ENCODE data around the gene PSMA8. TPM values are rescaled to one million over a fixed set of nuclear protein-coding genes. Genes with fewer than 3 reads are reported as not detected.
"Not testable (repeated sequence)": the region's sequence is repeated elsewhere in the genome, so short reads cannot be mapped to it uniquely, and the experiment has no call there.

Gene PSMA8
- total RNA-seq, 1 donor from 2014 or later: not detected

GRCh38 chr18:26228562-26229260 is 95.0 kb downstream of the PSMA8 start:
- no peak for DNase-seq (ENCODE audit: extremely low read depth, low read depth, low spot score)

DNA sequence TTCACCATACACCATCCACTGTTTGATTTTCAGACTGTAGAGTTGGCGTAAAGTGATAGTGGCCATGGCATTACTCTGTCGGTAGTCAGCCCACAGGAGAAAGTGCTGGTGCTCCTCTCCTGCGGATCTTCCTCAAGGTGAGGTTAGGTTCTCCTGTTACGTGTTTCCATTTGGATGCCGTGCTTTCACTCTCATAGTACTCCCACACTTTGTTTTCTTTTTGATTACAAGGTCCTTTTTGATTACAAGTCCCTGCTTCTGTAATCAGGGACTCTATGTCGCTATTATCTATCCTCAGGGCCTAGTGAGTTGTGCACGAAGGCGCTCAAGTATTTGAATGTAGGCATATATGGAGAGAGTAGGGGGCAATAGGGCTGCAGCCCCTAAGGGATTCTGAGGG is 96.8 kb downstream of the PSMA8 start:
- no peak for DNase-seq (ENCODE audit: extremely low read depth, low read depth, low spot score)

DNA sequence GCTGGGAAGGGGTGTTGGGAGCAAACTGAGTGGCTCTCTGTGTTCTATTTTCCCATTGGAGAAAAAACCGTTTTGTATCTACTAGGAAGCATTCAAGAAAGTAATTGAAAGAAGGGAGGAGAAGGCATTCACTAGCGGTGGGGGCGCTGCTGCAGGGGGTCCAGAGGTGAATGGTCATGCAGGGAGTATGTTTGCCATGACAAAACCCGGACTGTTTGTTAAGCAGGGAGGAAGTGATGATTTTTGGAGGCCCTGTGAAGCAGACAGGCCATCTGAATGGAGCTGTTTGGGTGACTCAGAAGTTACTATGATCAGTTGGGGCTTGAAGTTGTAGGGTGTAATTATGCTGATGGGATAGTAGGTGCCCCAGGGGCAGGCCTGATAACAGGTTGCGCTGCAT is 99.5 kb downstream of the PSMA8 start:
- no peak for DNase-seq (ENCODE audit: extremely low read depth, low read depth, low spot score)

DNA sequence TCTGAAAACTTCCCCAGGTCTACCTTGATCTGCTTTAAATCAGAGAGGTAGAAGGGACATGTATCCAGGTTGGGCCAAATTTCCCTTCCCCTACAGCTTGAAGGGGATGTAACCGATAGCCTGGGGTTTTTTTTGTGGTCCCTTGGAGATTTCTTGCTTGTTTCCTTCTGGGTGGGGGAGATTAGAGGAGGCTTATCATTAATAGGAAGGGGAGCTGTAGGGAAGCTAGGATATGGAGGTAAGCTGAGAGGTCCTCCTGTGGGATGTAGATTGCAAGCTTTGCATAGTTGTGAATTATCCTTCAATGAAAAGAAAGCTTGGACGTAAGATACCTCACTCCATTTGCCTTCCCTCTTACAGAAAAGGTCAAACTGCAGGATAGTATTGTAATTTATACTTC is 103.7 kb downstream of the PSMA8 start:
- not testable (repeated sequence) for DNase-seq (ENCODE audit: extremely low read depth, low read depth, low spot score)

DNA sequence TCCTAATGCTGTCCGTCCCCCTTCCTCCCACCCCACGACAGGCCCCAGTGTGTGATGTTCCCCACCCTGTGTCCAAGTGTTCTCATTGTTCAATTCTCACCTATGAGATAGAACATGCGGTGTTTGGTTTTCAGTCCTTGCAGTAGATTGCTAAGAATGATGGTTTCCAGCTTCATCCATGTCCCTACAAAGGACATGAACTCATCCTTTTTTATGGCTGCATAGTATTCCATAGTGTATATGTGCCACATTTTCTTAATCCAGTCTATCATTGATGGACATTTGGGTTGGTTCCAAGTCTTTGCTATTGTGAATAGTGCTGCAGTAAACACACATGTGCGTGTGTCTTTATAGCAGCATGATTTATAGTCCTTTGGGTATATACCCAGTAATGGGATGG is 105.0 kb downstream of the PSMA8 start:
- DNase-seq (ENCODE audit: extremely low read depth, low read depth, low spot score): not testable (repeated sequence)

DNA sequence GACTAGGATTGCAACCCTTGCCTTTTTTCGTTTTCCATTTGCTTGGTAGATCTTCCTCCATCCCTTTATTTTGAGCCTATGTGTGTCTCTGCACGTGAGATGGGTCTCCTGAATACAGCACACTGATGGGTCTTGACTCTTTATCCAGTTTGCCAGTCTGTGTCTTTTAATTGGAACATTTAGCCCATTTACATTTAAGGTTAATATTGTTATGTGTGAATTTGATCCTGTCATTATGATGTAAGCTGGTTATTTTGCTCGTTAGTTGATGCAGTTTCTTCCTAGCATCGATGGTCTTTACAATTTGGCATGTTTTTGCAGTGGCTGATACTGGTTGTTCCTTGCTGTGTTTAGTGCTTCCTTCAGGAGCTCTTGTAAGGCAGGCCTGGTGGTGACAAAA is 108.7 kb downstream of the PSMA8 start:
- not testable (repeated sequence) for DNase-seq (ENCODE audit: extremely low read depth, low read depth, low spot score)

Other genes starting within 250 kb of the PSMA8 start
- gene SS18, start 43.3 kb upstream of the PSMA8 start, total RNA-seq: 85.5 and 265 TPM in 2 replicates
- gene TAF4B, start 92.6 kb downstream of the PSMA8 start, total RNA-seq: 1.9 and 4.7 TPM in 2 replicates